ENCODE measurements around the gene EFTUD2. TPM values are rescaled to one million over a fixed set of nuclear protein-coding genes. Genes with fewer than 3 reads are reported as not detected.

Gene EFTUD2
- total and polyA plus RNA-seq, 2 donors: 44.0 to 65.8 TPM

DNA sequence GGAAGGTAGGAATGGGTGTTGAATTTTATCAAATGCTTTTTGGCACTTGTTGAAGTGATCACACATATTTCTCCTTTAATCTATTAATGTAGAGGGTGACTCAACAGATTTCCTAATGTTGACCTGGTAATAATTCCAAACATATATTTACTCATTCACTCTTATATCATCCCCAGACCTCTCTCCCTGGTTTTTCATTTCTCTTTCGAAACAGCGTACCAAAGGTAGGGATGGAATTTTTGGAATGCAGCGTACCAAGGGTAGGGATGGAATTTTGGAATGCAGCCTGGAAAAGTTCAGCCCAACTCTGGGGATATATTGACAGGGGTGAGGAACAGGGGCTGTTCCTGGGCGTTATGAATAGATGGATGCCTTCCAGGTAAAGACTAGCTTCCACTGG lies 41.1 kb upstream of the EFTUD2 start:
- H3K27ac ChIP-seq (ENCODE audit: low read depth in 1 of 2, low read length in 1 of 2): no peak overlapping the region
- H3K27me3 ChIP-seq (ENCODE audit: control insufficient read depth in 2 of 2, insufficient read depth in 1 of 2, low read length in 1 of 2): no peaks in the 10 kb centered on the region
- H3K4me3 ChIP-seq (ENCODE audit: low read length in 2 of 2): no peak overlapping the region
- peaks cover 10 to 60% of the 10 kb centered on the region in 2 donors for H3K36me3 ChIP-seq (ENCODE audit: control insufficient read depth in 2 of 2, insufficient read depth in 2 of 2, low read length in 1 of 2)
- H3K4me1 ChIP-seq (ENCODE audit: control insufficient read depth in 2 of 2, insufficient read depth in 2 of 2, low read length in 2 of 2): peaks cover 0 to 13% of the 10 kb centered on the region in 2 donors
- 95% methylated on average over 4 of the region's 4 CpGs for WGBS
- peaks cover 0 to 5% of the 10 kb centered on the region in 2 donors for H3K9me3 ChIP-seq (ENCODE audit: control insufficient read depth in 2 of 2, insufficient read depth in 1 of 2, low read length in 1 of 2)
- DNase-seq (ENCODE audit: low read depth in 6 of 9, low spot score in 9 of 9): no peak

DNA sequence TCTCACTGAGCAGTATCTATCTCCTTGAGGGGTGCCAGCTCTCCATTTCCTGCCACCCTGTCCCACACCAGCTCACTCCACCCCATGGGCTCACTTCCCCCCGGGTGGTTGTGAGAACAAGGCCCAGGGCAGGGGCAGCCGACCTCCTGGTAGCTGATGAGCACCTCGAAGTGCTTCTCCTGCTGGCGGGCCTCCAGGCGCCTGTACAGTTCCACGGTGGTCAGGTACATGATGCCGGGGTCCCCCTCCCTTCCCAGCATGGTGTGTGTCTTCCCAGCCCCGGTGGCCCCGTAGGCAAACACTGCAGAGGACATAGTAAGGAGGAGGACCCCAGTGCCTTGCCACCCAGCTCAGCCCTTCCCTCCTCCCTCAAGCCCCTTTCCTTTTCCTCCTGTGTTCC lies 35.9 kb upstream of the EFTUD2 start:
- H3K9me3 ChIP-seq (ENCODE audit: control insufficient read depth in 2 of 2, insufficient read depth in 1 of 2, low read length in 1 of 2): peaks cover 0 to 5% of the 10 kb centered on the region in 2 donors
- H3K4me3 ChIP-seq (ENCODE audit: low read length in 2 of 2): no peak overlapping the region
- no peak for DNase-seq (ENCODE audit: low read depth in 6 of 9, low spot score in 9 of 9)
- no peak overlapping the region for H3K27ac ChIP-seq (ENCODE audit: low read depth in 1 of 2, low read length in 1 of 2)
- no peaks in the 10 kb centered on the region for H3K27me3 ChIP-seq (ENCODE audit: control insufficient read depth in 2 of 2, insufficient read depth in 1 of 2, low read length in 1 of 2)
- 96% methylated on average over 9 of the region's 9 CpGs for WGBS
- H3K4me1 ChIP-seq (ENCODE audit: control insufficient read depth in 2 of 2, insufficient read depth in 2 of 2, low read length in 2 of 2): no peaks in the 10 kb centered on the region
- H3K36me3 ChIP-seq (ENCODE audit: control insufficient read depth in 2 of 2, insufficient read depth in 2 of 2, low read length in 1 of 2): peaks cover 56 to 76% of the 10 kb centered on the region in 2 donors

DNA sequence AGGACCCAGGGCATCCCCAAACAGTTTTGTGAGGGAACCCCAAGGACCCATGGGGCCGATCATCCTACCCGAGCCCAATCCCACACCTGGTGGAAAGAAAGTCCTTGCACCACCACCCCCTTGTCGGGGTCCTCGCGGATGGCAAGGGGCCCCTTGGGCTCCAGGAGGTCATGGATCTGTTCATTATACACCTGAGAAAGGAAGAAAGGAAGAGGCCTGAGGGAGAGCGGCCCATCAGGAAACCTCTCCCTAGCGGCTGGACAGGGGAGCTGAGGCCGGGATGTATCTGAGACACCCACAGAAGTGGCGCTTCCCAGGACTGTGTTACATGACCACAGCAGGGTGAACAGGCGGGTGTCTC lies 35.5 kb upstream of the EFTUD2 start:
- H3K4me3 ChIP-seq (ENCODE audit: low read length in 2 of 2): no peak overlapping the region
- DNase-seq (ENCODE audit: low read depth in 6 of 9, low spot score in 9 of 9): no peak
- H3K27ac ChIP-seq (ENCODE audit: low read depth in 1 of 2, low read length in 1 of 2): no peak overlapping the region
- no peaks in the 10 kb centered on the region for H3K4me1 ChIP-seq (ENCODE audit: control insufficient read depth in 2 of 2, insufficient read depth in 2 of 2, low read length in 2 of 2)
- peaks cover 0 to 5% of the 10 kb centered on the region in 2 donors for H3K9me3 ChIP-seq (ENCODE audit: control insufficient read depth in 2 of 2, insufficient read depth in 1 of 2, low read length in 1 of 2)
- WGBS: 99% methylated on average over 10 of the region's 10 CpGs
- H3K27me3 ChIP-seq (ENCODE audit: control insufficient read depth in 2 of 2, insufficient read depth in 1 of 2, low read length in 1 of 2): no peaks in the 10 kb centered on the region
- H3K36me3 ChIP-seq (ENCODE audit: control insufficient read depth in 2 of 2, insufficient read depth in 2 of 2, low read length in 1 of 2): peaks cover 56 to 78% of the 10 kb centered on the region in 2 donors

- H3K9me3 ChIP-seq (ENCODE audit: control insufficient read depth in 2 of 2, insufficient read depth in 1 of 2, low read length in 1 of 2): peaks cover 0 to 5% of the 10 kb centered on the region in 2 donors
- no peak for DNase-seq (ENCODE audit: low read depth in 6 of 9, low spot score in 9 of 9)
- H3K4me1 ChIP-seq (ENCODE audit: control insufficient read depth in 2 of 2, insufficient read depth in 2 of 2, low read length in 2 of 2): no peaks in the 10 kb centered on the region
- 98% methylated on average over 34 of the region's 34 CpGs for WGBS
- H3K36me3 ChIP-seq (ENCODE audit: control insufficient read depth in 2 of 2, insufficient read depth in 2 of 2, low read length in 1 of 2): peaks cover 59 to 84% of the 10 kb centered on the region in 2 donors
- no peaks in the 10 kb centered on the region for H3K27me3 ChIP-seq (ENCODE audit: control insufficient read depth in 2 of 2, insufficient read depth in 1 of 2, low read length in 1 of 2)
- no peak overlapping the region for H3K4me3 ChIP-seq (ENCODE audit: low read length in 2 of 2)
- no peak overlapping the region for H3K27ac ChIP-seq (ENCODE audit: low read depth in 1 of 2, low read length in 1 of 2)
These were observed 34.8 kb upstream of the EFTUD2 start for GRCh38 chr17:44933824-44934744.

- WGBS: 100% methylated on average over 6 of the region's 6 CpGs
- Histone ChIP-seq H3K27me3 (ENCODE audit: control insufficient read depth in 2 of 2, insufficient read depth in 1 of 2, low read length in 1 of 2) (no peaks in the 10 kb centered on the region), H3K27ac (ENCODE audit: low read depth in 1 of 2, low read length in 1 of 2) (no peak overlapping the region), H3K4me3 (ENCODE audit: low read length in 2 of 2) (no peak overlapping the region), H3K9me3 (ENCODE audit: control insufficient read depth in 2 of 2, insufficient read depth in 1 of 2, low read length in 1 of 2) (no peaks in the 10 kb centered on the region), H3K36me3 (ENCODE audit: control insufficient read depth in 2 of 2, insufficient read depth in 2 of 2, low read length in 1 of 2) (peaks cover 72 to 89% of the 10 kb centered on the region in 2 donors), H3K4me1 (ENCODE audit: control insufficient read depth in 2 of 2, insufficient read depth in 2 of 2, low read length in 2 of 2) (no peaks in the 10 kb centered on the region)
- no peak for DNase-seq (ENCODE audit: low read depth in 6 of 9, low spot score in 9 of 9)
These were observed 33.5 kb upstream of the EFTUD2 start for GRCh38 chr17:44932787-44933097.

DNA sequence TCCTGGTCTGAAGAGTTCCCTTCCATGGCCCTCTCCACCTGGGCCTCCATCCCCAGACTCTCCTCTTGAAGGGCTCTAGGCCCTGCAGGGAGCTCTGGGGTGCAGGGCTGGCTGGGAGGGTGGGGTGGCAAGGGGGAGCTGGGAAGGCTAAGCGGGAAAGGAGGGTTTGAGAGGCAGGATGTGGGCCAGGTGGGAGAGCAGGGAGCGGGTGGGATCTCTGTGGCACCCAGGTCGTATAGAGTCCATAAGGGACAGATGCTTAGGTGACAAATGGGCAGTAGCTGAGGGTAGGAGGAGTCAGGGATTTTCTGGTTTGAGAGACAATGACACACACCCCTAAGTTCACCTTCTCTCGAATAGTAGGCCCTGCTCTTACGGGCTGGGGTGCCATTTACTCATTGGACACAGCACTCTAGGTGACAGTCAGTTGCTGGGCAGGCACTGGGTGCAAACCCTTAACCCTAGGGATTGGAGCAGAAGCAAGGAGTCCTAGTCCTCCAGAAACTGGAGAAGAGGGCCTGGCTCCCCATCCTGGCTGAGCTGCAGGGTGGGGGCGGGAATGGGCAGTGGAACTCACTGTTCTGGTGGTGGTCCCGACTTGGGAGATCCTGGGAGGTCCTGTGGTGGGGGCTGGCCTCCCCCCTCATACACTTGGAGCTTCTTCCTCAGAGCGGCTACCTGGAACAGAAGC lies 33.0 kb upstream of the EFTUD2 start:
- Histone ChIP-seq H3K36me3 (ENCODE audit: control insufficient read depth in 2 of 2, insufficient read depth in 2 of 2, low read length in 1 of 2) (peaks cover 77 to 94% of the 10 kb centered on the region in 2 donors), H3K9me3 (ENCODE audit: control insufficient read depth in 2 of 2, insufficient read depth in 1 of 2, low read length in 1 of 2) (no peaks in the 10 kb centered on the region), H3K27me3 (ENCODE audit: control insufficient read depth in 2 of 2, insufficient read depth in 1 of 2, low read length in 1 of 2) (no peaks in the 10 kb centered on the region), H3K27ac (ENCODE audit: low read depth in 1 of 2, low read length in 1 of 2) (no peak overlapping the region), H3K4me3 (ENCODE audit: low read length in 2 of 2) (no peak overlapping the region), H3K4me1 (ENCODE audit: control insufficient read depth in 2 of 2, insufficient read depth in 2 of 2, low read length in 2 of 2) (no peaks in the 10 kb centered on the region)
- no peak for DNase-seq (ENCODE audit: low read depth in 6 of 9, low spot score in 9 of 9)
- WGBS: 91% methylated on average over 8 of the region's 8 CpGs

DNA sequence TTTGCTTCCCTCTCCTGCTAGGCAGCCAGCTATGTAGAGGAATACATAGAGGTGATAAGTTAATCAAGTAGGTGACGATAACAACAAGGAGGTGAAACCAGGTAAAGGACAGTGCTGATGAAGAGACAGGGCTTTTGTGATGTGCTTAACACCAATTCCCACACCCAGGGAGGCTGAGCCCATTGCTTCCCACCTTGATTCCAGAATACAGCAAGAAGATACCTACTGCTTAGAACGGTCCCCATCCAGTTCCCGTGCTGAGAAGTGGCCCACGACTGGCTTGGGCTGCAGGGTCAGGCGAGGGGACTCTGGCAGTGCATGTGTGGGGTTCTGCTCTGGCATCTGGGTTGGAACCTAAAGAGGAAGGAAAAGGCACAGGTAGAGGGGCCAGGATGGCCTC lies 32.1 kb upstream of the EFTUD2 start:
- H3K9me3 ChIP-seq (ENCODE audit: control insufficient read depth in 2 of 2, insufficient read depth in 1 of 2, low read length in 1 of 2): no peaks in the 10 kb centered on the region
- WGBS: 98% methylated on average over 5 of the region's 5 CpGs
- H3K4me1 ChIP-seq (ENCODE audit: control insufficient read depth in 2 of 2, insufficient read depth in 2 of 2, low read length in 2 of 2): no peaks in the 10 kb centered on the region
- DNase-seq (ENCODE audit: low read depth in 6 of 9, low spot score in 9 of 9): no peak
- no peak overlapping the region for H3K27ac ChIP-seq (ENCODE audit: low read depth in 1 of 2, low read length in 1 of 2)
- H3K27me3 ChIP-seq (ENCODE audit: control insufficient read depth in 2 of 2, insufficient read depth in 1 of 2, low read length in 1 of 2): no peaks in the 10 kb centered on the region
- no peak overlapping the region for H3K4me3 ChIP-seq (ENCODE audit: low read length in 2 of 2)
- H3K36me3 ChIP-seq (ENCODE audit: control insufficient read depth in 2 of 2, insufficient read depth in 2 of 2, low read length in 1 of 2): peaks cover 86 to 98% of the 10 kb centered on the region in 2 donors

GRCh38 chr17:44930667-44931066 lies 31.4 kb upstream of the EFTUD2 start:
- no peak for DNase-seq (ENCODE audit: low read depth in 6 of 9, low spot score in 9 of 9)
- no peak overlapping the region for H3K27ac ChIP-seq (ENCODE audit: low read depth in 1 of 2, low read length in 1 of 2)
- H3K4me1 ChIP-seq (ENCODE audit: control insufficient read depth in 2 of 2, insufficient read depth in 2 of 2, low read length in 2 of 2): no peaks in the 10 kb centered on the region
- no peak overlapping the region for H3K4me3 ChIP-seq (ENCODE audit: low read length in 2 of 2)
- no peaks in the 10 kb centered on the region for H3K27me3 ChIP-seq (ENCODE audit: control insufficient read depth in 2 of 2, insufficient read depth in 1 of 2, low read length in 1 of 2)
- peaks cover 87 to 98% of the 10 kb centered on the region in 2 donors for H3K36me3 ChIP-seq (ENCODE audit: control insufficient read depth in 2 of 2, insufficient read depth in 2 of 2, low read length in 1 of 2)
- H3K9me3 ChIP-seq (ENCODE audit: control insufficient read depth in 2 of 2, insufficient read depth in 1 of 2, low read length in 1 of 2): no peaks in the 10 kb centered on the region
- 98% methylated on average over 6 of the region's 6 CpGs for WGBS

DNA sequence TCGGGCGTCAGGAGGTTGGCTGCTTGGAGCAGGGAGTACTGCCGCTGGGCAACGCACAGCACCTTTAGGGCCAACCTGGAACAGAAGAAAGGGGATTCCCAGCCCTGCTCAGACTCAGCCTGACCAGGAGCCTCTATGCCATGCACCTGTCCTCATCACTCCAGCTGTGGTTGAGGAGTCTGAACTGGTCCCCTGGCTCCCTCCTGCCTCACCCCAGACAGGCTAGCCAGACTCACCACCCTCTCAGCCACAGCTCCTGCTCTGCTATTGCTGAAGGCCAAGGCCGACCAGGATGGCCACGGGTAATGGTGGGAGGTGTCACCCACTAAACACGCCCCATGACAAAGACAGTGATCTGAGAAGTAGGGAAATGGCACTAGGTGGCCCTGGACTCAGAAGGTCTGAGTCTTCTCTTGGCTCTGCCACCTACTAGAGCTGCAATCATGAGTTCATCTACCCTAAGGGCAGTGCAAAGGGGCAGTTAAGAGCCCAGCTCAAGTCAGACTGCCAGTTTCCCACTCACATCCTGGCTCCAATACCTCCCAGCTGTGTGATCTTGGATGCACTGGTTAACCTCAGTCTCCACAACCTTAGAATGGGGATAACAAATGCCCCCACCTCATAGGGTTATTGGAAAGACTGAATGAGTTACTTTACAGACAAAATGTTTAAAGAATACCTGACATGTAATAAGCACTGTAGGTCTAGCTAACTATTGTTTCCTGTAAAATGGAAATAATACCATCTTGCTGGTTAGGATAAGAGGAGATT lies 29.9 kb upstream of the EFTUD2 start:
- 98% methylated on average over 7 of the region's 7 CpGs for WGBS
- Histone ChIP-seq H3K4me1 (ENCODE audit: control insufficient read depth in 2 of 2, insufficient read depth in 2 of 2, low read length in 2 of 2) (no peaks in the 10 kb centered on the region), H3K9me3 (ENCODE audit: control insufficient read depth in 2 of 2, insufficient read depth in 1 of 2, low read length in 1 of 2) (no peaks in the 10 kb centered on the region), H3K27me3 (ENCODE audit: control insufficient read depth in 2 of 2, insufficient read depth in 1 of 2, low read length in 1 of 2) (no peaks in the 10 kb centered on the region), H3K36me3 (ENCODE audit: control insufficient read depth in 2 of 2, insufficient read depth in 2 of 2, low read length in 1 of 2) (peaks cover 72 to 84% of the 10 kb centered on the region in 2 donors), H3K27ac (ENCODE audit: low read depth in 1 of 2, low read length in 1 of 2) (no peak overlapping the region), H3K4me3 (ENCODE audit: low read length in 2 of 2) (no peak overlapping the region)
- no peak for DNase-seq (ENCODE audit: low read depth in 6 of 9, low spot score in 9 of 9)

Measured in thymus (tissue), 11 donors.